CD4-positive, alpha-beta T cell treated with Interleukin-15 for 4 hours (primary cell): ENCODE data around the gene RPS6KC1.
"Not testable (repeated sequence)": the region's sequence is repeated elsewhere in the genome, so short reads cannot be mapped to it uniquely, and the experiment has no call there.

Source experiments
- DNase-seq: peaks from one replicate; pipeline ENCODE4 v3.0.0-alpha.2; 2020; ENCODE audit warnings: low spot score

Gene RPS6KC1

GRCh38 chr1:213154056-213154685 lies 103.1 kb downstream of the RPS6KC1 start:
- no peak for DNase-seq

- no peak for DNase-seq
These were observed 108.3 kb downstream of the RPS6KC1 start for GRCh38 chr1:213159376-213159775.

GRCh38 chr1:213160442-213160841 lies 109.4 kb downstream of the RPS6KC1 start:
- DNase-seq: not testable (repeated sequence)

GRCh38 chr1:213162338-213162737 lies 111.3 kb downstream of the RPS6KC1 start:
- no peak for DNase-seq

- DNase-seq: no peak
These were observed 111.8 kb downstream of the RPS6KC1 start for GRCh38 chr1:213162862-213163261.

- no peak for DNase-seq
These were observed 112.3 kb downstream of the RPS6KC1 start for GRCh38 chr1:213163278-213163711.

- no peak for DNase-seq
These were observed 113.5 kb downstream of the RPS6KC1 start for GRCh38 chr1:213164561-213164960.

- no peak for DNase-seq
These were observed 115.8 kb downstream of the RPS6KC1 start for GRCh38 chr1:213166852-213167251.

GRCh38 chr1:213171711-213172110 lies 120.7 kb downstream of the RPS6KC1 start:
- DNase-seq: no peak

GRCh38 chr1:213176341-213176740 lies 125.3 kb downstream of the RPS6KC1 start:
- no peak for DNase-seq

- DNase-seq: no peak
These were observed 128.7 kb downstream of the RPS6KC1 start for GRCh38 chr1:213179784-213180183.

- DNase-seq: no peak
These were observed 129.8 kb downstream of the RPS6KC1 start for GRCh38 chr1:213180833-213181232.

GRCh38 chr1:213183036-213183672 lies 132.1 kb downstream of the RPS6KC1 start:
- DNase-seq: no peak

GRCh38 chr1:213186168-213186567 lies 135.1 kb downstream of the RPS6KC1 start:
- DNase-seq: no peak

- no peak for DNase-seq
These were observed 141.0 kb downstream of the RPS6KC1 start for GRCh38 chr1:213192026-213192425.

- DNase-seq: no peak
These were observed 143.3 kb downstream of the RPS6KC1 start for GRCh38 chr1:213194383-213194782.

- DNase-seq: no peak
These were observed 143.8 kb downstream of the RPS6KC1 start for GRCh38 chr1:213194855-213195254.

- not testable (repeated sequence) for DNase-seq
These were observed 145.4 kb downstream of the RPS6KC1 start for GRCh38 chr1:213196328-213197054.

GRCh38 chr1:213200630-213201029 lies 149.6 kb downstream of the RPS6KC1 start:
- no peak for DNase-seq

GRCh38 chr1:213201380-213202155 lies 150.5 kb downstream of the RPS6KC1 start:
- DNase-seq: no peak

- no peak for DNase-seq
These were observed 160.2 kb downstream of the RPS6KC1 start for GRCh38 chr1:213211201-213211600.

GRCh38 chr1:213219076-213219475 lies 168.0 kb downstream of the RPS6KC1 start:
- not testable (repeated sequence) for DNase-seq
